K562 (cell line): Measurements from ENCODE around the gene SLC22A16. TPM values are rescaled to one million over a fixed set of nuclear protein-coding genes. Genes with fewer than 3 reads are reported as not detected.

Source experiments
- ATF3 ChIP-seq, 2 experiments: fragments of 450-650 bp in 1 of 2; sonication (generic) in 1 of 2; formaldehyde crosslinking in 1 of 2; IDR thresholded peaks in 1 of 2; conservative IDR thresholded peaks in 1 of 2; 2 replicates each; pipeline versions ENCODE4 v1.6.1 to v1.8.1; 2016 to 2023; ENCODE audit warnings: mild to moderate bottlenecking in 2 of 2, moderate library complexity in 2 of 2, inconsistent platforms in 1 of 2, missing genetic modification reagents in 1 of 2
- BCLAF1 ChIP-seq, 2 experiments: fragments of 450-650 bp in 1 of 2; IDR thresholded peaks; 2 replicates each; pipeline ENCODE4 v1.6.1; 2011 to 2017; ENCODE audit warnings: low read depth in 2 of 2, antibody characterized with exemption in 1 of 2, borderline replicate concordance in 1 of 2, low read length in 1 of 2, mild to moderate bottlenecking in 1 of 2, mixed read lengths in 1 of 2; ENCODE audit not compliant: control insufficient read depth in 1 of 2
- FOS ChIP-seq: IDR thresholded peaks from 3 replicates; pipeline ENCODE4 v1.6.1; 2011; ENCODE audit not compliant: insufficient read length; ENCODE audit errors: extremely low read depth
- GTF2E2 ChIP-seq: fragments of 200-800 bp; sonication (Bioruptor generic); IDR thresholded peaks from 2 replicates; pipeline ENCODE4 v1.6.1; 2016; ENCODE audit warnings: missing genetic modification characterization, missing compliant biosample characterization
- KDM1A ChIP-seq, 2 experiments: fragments of 450-650 bp; IDR thresholded peaks; 2 replicates each; pipeline ENCODE4 v1.6.1; 2016; ENCODE audit warnings: mild to moderate bottlenecking in 2 of 2
- MTF1 ChIP-seq: fragments of 250-450 bp; sonication (Bioruptor Pico); IDR thresholded peaks from 2 replicates; pipeline ENCODE4 v1.9.0; 2021; ENCODE audit warnings: moderate library complexity, mild to moderate bottlenecking, inconsistent platforms, borderline replicate concordance
- ZNF282 ChIP-seq: sonication (generic); formaldehyde crosslinking; IDR thresholded peaks from 2 replicates; pipeline ENCODE4 v1.8.1; 2023; ENCODE audit warnings: missing genetic modification reagents
- ZNF592 ChIP-seq: fragments of 450-650 bp; IDR thresholded peaks from 2 replicates; pipeline ENCODE4 v1.6.1; 2017; ENCODE audit warnings: antibody characterized with exemption, mild to moderate bottlenecking
- ZNF830 ChIP-seq: fragments of 250-450 bp; sonication (Bioruptor Pico); IDR thresholded peaks from 2 replicates; pipeline ENCODE4 v1.5.0; 2021; ENCODE audit warnings: mild to moderate bottlenecking
- polyA plus RNA-seq, 8 experiments: library from polyadenylated mRNA; depleted of rRNA in 4 of 8; stranded (reverse) in 5 of 8; unstranded in 3 of 8; fragments of >200 nt; fragmentation: Nextera tagmentation in 2 of 8; fragmentation: Illumina TruSeq in 1 of 8; extraction: Ambion mirVana in 2 of 8; extraction: Trizol in 1 of 8; gene quantifications; 2 replicates each; pipeline versions ENCODE4 v1.2.1 to v1.2.3, GENCODE V29; 2011 to 2014; ENCODE audit warnings: inconsistent platforms in 1 of 8, missing spikeins in 1 of 8
- total RNA-seq, 7 experiments: library from RNA; depleted of rRNA in 6 of 7; stranded (reverse); fragments of >200 nt in 6 of 7; fragmentation: Illumina TruSeq in 2 of 7; extraction: Trizol in 2 of 7; gene quantifications; 2 replicates each; pipeline versions ENCODE4 v1.2.1 to v1.2.3, GENCODE V29; 2011 to 2021; ENCODE audit warnings: low replicate concordance in 1 of 7

Gene SLC22A16
- total and polyA plus RNA-seq, 9 of the 15 experiments (the other 6 are each of a cell fraction or from before 2014, with no cell fraction given) = not detected

- TF ChIP-seq ZNF592 (no peak), GTF2E2 (tag) (no peak), BCLAF1 (IDR thresholded peaks at IDR 0.05; ENCODE audit: borderline replicate concordance in 1 of 2, control insufficient read depth in 1 of 2, low read depth in 2 of 2, low read length in 1 of 2) (no peak), ATF3 (IDR thresholded peaks at IDR 0.05) (no peak), ATF3 (CRISPR knock-in tag; conservative IDR thresholded peaks at IDR 0.05) (no peak), KDM1A (IDR thresholded peaks at IDR 0.05) (no peak), ZNF282 (CRISPR knock-in tag) (no peak), FOS (no peak), MTF1 (CRISPR knock-in tag) (no peak), ZNF830 (CRISPR knock-in tag) (no peak)
Observed at GRCh38 chr6:110488606-110489190, 12.3 kb upstream of the SLC22A16 start (continued).
